WTC11 (cell line): ENCODE results near the gene LGALS13.

Experiments used
- E2F4 ChIP-seq: sonication (generic); formaldehyde crosslinking; IDR thresholded peaks from 2 replicates; pipeline ENCODE4 v1.8.1; 2022; ENCODE audit warnings: low read depth, mild to moderate bottlenecking, moderate library complexity, missing genetic modification reagents, borderline replicate concordance
- ELF4 ChIP-seq: sonication (generic); formaldehyde crosslinking; IDR thresholded peaks from 2 replicates; pipeline ENCODE4 v1.8.1; 2022; ENCODE audit warnings: low read depth, mild to moderate bottlenecking, moderate library complexity, missing genetic modification reagents
- ETV6 ChIP-seq: sonication (generic); formaldehyde crosslinking; IDR thresholded peaks from 2 replicates; pipeline ENCODE4 v1.8.1; 2022; ENCODE audit warnings: mild to moderate bottlenecking, missing genetic modification reagents
- IRF2 ChIP-seq: sonication (generic); formaldehyde crosslinking; IDR thresholded peaks from 2 replicates; pipeline ENCODE4 v1.8.0; 2022; ENCODE audit warnings: low read depth, missing genetic modification reagents, borderline replicate concordance
- SMAD4 ChIP-seq: sonication (generic); formaldehyde crosslinking; IDR thresholded peaks from 2 replicates; pipeline ENCODE4 v1.8.0; 2022; ENCODE audit warnings: mild to moderate bottlenecking, missing genetic modification reagents
- TCF7 ChIP-seq: sonication (generic); formaldehyde crosslinking; IDR thresholded peaks from 2 replicates; pipeline ENCODE4 v1.8.0; 2022; ENCODE audit warnings: mild to moderate bottlenecking, low read depth, missing genetic modification reagents, moderate library complexity
- TP53 ChIP-seq: sonication (generic); formaldehyde crosslinking; IDR thresholded peaks from 2 replicates; pipeline ENCODE4 v1.8.1; 2023; ENCODE audit warnings: mild to moderate bottlenecking, missing genetic modification reagents
- USF2 ChIP-seq: sonication (generic); formaldehyde crosslinking; IDR thresholded peaks from 2 replicates; pipeline ENCODE4 v1.8.1; 2023; ENCODE audit warnings: mild to moderate bottlenecking, missing genetic modification reagents, moderate library complexity
- ZBTB43 ChIP-seq: sonication (generic); formaldehyde crosslinking; IDR thresholded peaks from 2 replicates; pipeline ENCODE4 v1.8.1; 2023; ENCODE audit warnings: mild to moderate bottlenecking, missing genetic modification reagents

- TF ChIP-seq ELF4 (CRISPR knock-in tag) = no peak
- TF ChIP-seq SMAD4 (CRISPR knock-in tag) = no peak
- no peak for TF ChIP-seq TCF7 (CRISPR knock-in tag)
- no peak for TF ChIP-seq IRF2 (CRISPR knock-in tag)
- TF ChIP-seq ZBTB43 (CRISPR knock-in tag) = no peak
- no peak for TF ChIP-seq ETV6 (CRISPR knock-in tag)
- no peak for TF ChIP-seq TP53 (CRISPR knock-in tag)
- TF ChIP-seq USF2 = no peak
- no peak for TF ChIP-seq E2F4 (CRISPR knock-in tag)
These were observed 53.3 kb downstream of the LGALS13 start, which contains the start of gene LGALS16 for GRCh38 chr19:39655613-39656012.
